H9 (cell line): ENCODE results near the gene TBC1D22A. TPM values are rescaled to one million over a fixed set of nuclear protein-coding genes. Genes with fewer than 3 reads are reported as not detected.

ENCODE experiments used
- DNase-seq: peaks from one replicate; pipeline ENCODE4 v3.0.0-alpha.2; 2017
- H2AFZ ChIP-seq: one replicate; pipeline ENCODE4 v1.6.1; 2013; ENCODE audit warnings: mild to moderate bottlenecking, low read length, control low read depth, moderate library complexity
- H2AK5ac ChIP-seq: 2 replicates; pipeline ENCODE4 v1.6.1; 2013; ENCODE audit warnings: low read length, control low read depth, mixed read lengths; ENCODE audit not compliant: insufficient read length
- H2BK120ac ChIP-seq: one replicate; pipeline ENCODE4 v1.6.1; 2013; ENCODE audit warnings: low read depth, mild to moderate bottlenecking, low read length, control low read depth, inconsistent platforms; ENCODE audit not compliant: poor library complexity, severe bottlenecking
- H2BK12ac ChIP-seq: 2 replicates; pipeline ENCODE4 v1.6.1; 2013; ENCODE audit warnings: low read length, control low read depth, mixed read lengths, low read depth; ENCODE audit not compliant: insufficient read length
- H2BK15ac ChIP-seq: 2 replicates; pipeline ENCODE4 v1.6.1; 2013; ENCODE audit warnings: low read depth, low read length, control low read depth
- H2BK20ac ChIP-seq: one replicate; pipeline ENCODE4 v1.6.1; 2013; ENCODE audit warnings: low read depth, mild to moderate bottlenecking, low read length, control low read depth, inconsistent platforms; ENCODE audit not compliant: poor library complexity, severe bottlenecking
- H2BK5ac ChIP-seq: 2 replicates; pipeline ENCODE4 v1.6.1; 2013; ENCODE audit warnings: low read length, control low read depth, mixed read lengths; ENCODE audit not compliant: insufficient read length
- H3K14ac ChIP-seq: 2 replicates; pipeline ENCODE4 v1.6.1; 2013; ENCODE audit warnings: low read length, control low read depth; ENCODE audit not compliant: insufficient read depth
- H3K18ac ChIP-seq: 2 replicates; pipeline ENCODE4 v1.6.1; 2013; ENCODE audit warnings: low read depth, mild to moderate bottlenecking, mixed read lengths, low read length, control low read depth; ENCODE audit not compliant: insufficient read length
- H3K23ac ChIP-seq: 2 replicates; pipeline ENCODE4 v1.6.1; 2013; ENCODE audit warnings: low read length, control low read depth, mixed read lengths, low read depth; ENCODE audit not compliant: insufficient read length
- H3K23me2 ChIP-seq: 2 replicates; pipeline ENCODE4 v1.6.1; 2013; ENCODE audit warnings: low read depth, mild to moderate bottlenecking, mixed read lengths, low read length, control low read depth; ENCODE audit not compliant: insufficient read length, poor library complexity, severe bottlenecking
- H3K27ac ChIP-seq: 2 replicates; pipeline ENCODE4 v1.5.1; 2013; ENCODE audit warnings: low read length, control low read depth, mixed read lengths, low read depth; ENCODE audit not compliant: insufficient read length
- H3K27me3 ChIP-seq: 2 replicates; pipeline ENCODE4 v1.6.1; 2013; ENCODE audit warnings: low read length, control low read depth, inconsistent platforms; ENCODE audit not compliant: insufficient read depth
- H3K4ac ChIP-seq: 2 replicates; pipeline ENCODE4 v1.6.1; 2013; ENCODE audit warnings: low read depth, mild to moderate bottlenecking, control low read depth, inconsistent platforms, low read length, moderate library complexity
- H3K4me1 ChIP-seq: 2 replicates; pipeline ENCODE4 v1.6.1; 2013; ENCODE audit warnings: low read length, control low read depth, inconsistent platforms; ENCODE audit not compliant: insufficient read depth
- H3K4me2 ChIP-seq: 2 replicates; pipeline ENCODE4 v1.6.1; 2013; ENCODE audit warnings: low read length, control low read depth, mixed read lengths; ENCODE audit not compliant: insufficient read length, insufficient read depth
- H3K56ac ChIP-seq: 2 replicates; pipeline ENCODE4 v1.6.1; 2013; ENCODE audit warnings: low read depth, mild to moderate bottlenecking, mixed read lengths, low read length, control low read depth; ENCODE audit not compliant: insufficient read length
- H3K79me1 ChIP-seq: 2 replicates; pipeline ENCODE4 v1.6.1; 2013; ENCODE audit warnings: low read depth, mild to moderate bottlenecking, moderate library complexity, low read length, control low read depth, inconsistent platforms; ENCODE audit not compliant: insufficient read depth, poor library complexity, severe bottlenecking
- H3K79me2 ChIP-seq: 2 replicates; pipeline ENCODE4 v1.6.1; 2013; ENCODE audit warnings: low read length, control low read depth, inconsistent platforms; ENCODE audit not compliant: insufficient read depth
- H3K9ac ChIP-seq: 2 replicates; pipeline ENCODE4 v1.6.1; 2013; ENCODE audit warnings: low read length, control low read depth, mixed read lengths; ENCODE audit not compliant: insufficient read length; ENCODE audit errors: extremely low read depth
- H3K9me3 ChIP-seq: one replicate; pipeline ENCODE4 v1.6.1; 2013; ENCODE audit warnings: low read depth, low read length, inconsistent platforms; ENCODE audit not compliant: control insufficient read depth
- H3T11ph ChIP-seq: one replicate; pipeline ENCODE4 v1.6.1; 2013; ENCODE audit warnings: mild to moderate bottlenecking, low read length, control low read depth, inconsistent platforms
- H4K20me1 ChIP-seq: one replicate; pipeline ENCODE4 v1.6.1; 2013; ENCODE audit not compliant: control insufficient read depth, insufficient read length, insufficient read depth
- H4K5ac ChIP-seq: 2 replicates; pipeline ENCODE4 v1.6.1; 2013; ENCODE audit warnings: low read depth, mild to moderate bottlenecking, mixed read lengths, low read length, control low read depth; ENCODE audit not compliant: insufficient read length
- H4K8ac ChIP-seq: replicated peaks from 2 replicates; pipeline ENCODE4 v1.6.1; 2013; ENCODE audit warnings: low read length, control low read depth, mixed read lengths, low read depth; ENCODE audit not compliant: insufficient read length
- H4K91ac ChIP-seq: 2 replicates; pipeline ENCODE4 v1.6.1; 2013; ENCODE audit warnings: low read depth, mild to moderate bottlenecking, moderate library complexity, mixed read lengths, low read length, control low read depth; ENCODE audit not compliant: insufficient read length
- H3K27ac Mint-ChIP-seq, 3 experiments: 2 replicates in 2 of 3; 3 replicates in 1 of 3; pipeline ENCODE4 v1.8.0; 2020 to 2021; ENCODE audit warnings: mixed read lengths in 3 of 3, mild to moderate bottlenecking in 1 of 3, moderate library complexity in 1 of 3
- H3K27me3 Mint-ChIP-seq: 2 replicates; pipeline ENCODE4 v1.8.0; 2021; ENCODE audit warnings: low read depth, mild to moderate bottlenecking, moderate library complexity, mixed read lengths
- H3K36me3 Mint-ChIP-seq, 3 experiments: 2 replicates in 2 of 3; 3 replicates in 1 of 3; pipeline ENCODE4 v1.8.0; 2020 to 2021; ENCODE audit warnings: low read depth in 3 of 3, mixed read lengths in 3 of 3; ENCODE audit not compliant: insufficient read depth in 1 of 3
- H3K4me1 Mint-ChIP-seq, 2 experiments: 2 replicates each; pipeline ENCODE4 v1.8.0; 2020; ENCODE audit warnings: mixed read lengths in 2 of 2
- H3K4me3 Mint-ChIP-seq, 2 experiments: 2 replicates in 1 of 2; 3 replicates in 1 of 2; pipeline ENCODE4 v1.8.0; 2020 to 2021; ENCODE audit warnings: mild to moderate bottlenecking in 2 of 2, mixed read lengths in 2 of 2, moderate library complexity in 1 of 2
- H3K9me3 Mint-ChIP-seq, 2 experiments: 2 replicates in 1 of 2; 3 replicates in 1 of 2; pipeline ENCODE4 v1.8.0; 2020; ENCODE audit warnings: mild to moderate bottlenecking in 2 of 2, mixed read lengths in 2 of 2, moderate library complexity in 1 of 2
- CTCF ChIP-seq: fragments of 200-600 bp; sonication (generic); conservative IDR thresholded peaks from 3 replicates; pipeline ENCODE4 v1.8.0; 2021; ENCODE audit warnings: antibody characterized with exemption, mild to moderate bottlenecking
- WGBS: extraction: QIAGEN DNeasy Blood & Tissue Kit; methylation state at CpG from one replicate; pipeline ENCODE4 v1.1.7; 2013; ENCODE audit warnings: missing lambda C conversion rate, low lambda C conversion rate, mixed read lengths; ENCODE audit not compliant: insufficient read length; ENCODE audit errors: extremely low coverage; 5-methylcytosine and 5-hydroxymethylcytosine counted together
- total RNA-seq: library from RNA; stranded (reverse); gene quantifications from 2 replicates; pipeline ENCODE4 v1.2.1, GENCODE V29; 2021

TBC1D22A gene
- total RNA-seq, 1 experiment from 2014 or later, result 20.8 TPM

GRCh38 chr22:47204002-47204979 is 441.8 kb downstream of the TBC1D22A start:
- Histone ChIP-seq H3K23ac (no peak overlapping the region), H3K4me1 (no peaks in the 10 kb centered on the region), H2BK12ac (no peak overlapping the region), H3K4ac (no peak overlapping the region), H2BK5ac (no peak overlapping the region), H2AK5ac (no peak overlapping the region), H4K91ac (no peak overlapping the region), H3K14ac (no peak overlapping the region), H3K9ac (no peak overlapping the region), H3K4me2 (no peak overlapping the region), H3K79me1 (no peaks in the 10 kb centered on the region), H3T11ph (no peak overlapping the region), H3K79me2 (no peaks in the 10 kb centered on the region), H3K23me2 (no peaks in the 10 kb centered on the region), H4K5ac (no peak overlapping the region), H4K20me1 (no peaks in the 10 kb centered on the region), H4K8ac (no peak overlapping the region), H2BK20ac (no peak overlapping the region), H2AFZ (no peak overlapping the region), H3K27me3 (no peaks in the 10 kb centered on the region), H3K27ac (no peak overlapping the region), H3K9me3 (peaks cover 71% of the 10 kb centered on the region), H2BK120ac (no peak overlapping the region), H2BK15ac (no peak overlapping the region), H3K56ac (no peak overlapping the region), H3K18ac (no peak overlapping the region)
- H3K36me3 Mint-ChIP-seq, result peaks cover 0 to 40% (median 23%) of the 10 kb centered on the region in 3 experiments; a peak in 6 of 7 replicates
- H3K4me3 Mint-ChIP-seq, result no peak overlapping the region; a peak in 1 of 5 replicates
- peaks cover 29 to 94% of the 10 kb centered on the region in 2 experiments for H3K9me3 Mint-ChIP-seq
- no peak for TF ChIP-seq CTCF
- no CpG with 5 or more reads among the region's 28 CpGs for WGBS
- no peak overlapping the region for H3K27ac Mint-ChIP-seq
- no peaks in the 10 kb centered on the region for H3K4me1 Mint-ChIP-seq
- no peak for DNase-seq
- peaks cover 3% of the 10 kb centered on the region for H3K27me3 Mint-ChIP-seq
